PC-9 (cell line): Measurements from ENCODE around the gene FANK1.

Experiments
- EZH2 ChIP-seq: fragments of 200-600 bp; sonication (generic); IDR thresholded peaks from 2 replicates; pipeline ENCODE4 v1.8.0; 2017; ENCODE audit warnings: antibody characterized with exemption, low read depth
- TF ChIP-seq, protein P1 (sequence below): fragments of 200-600 bp; sonication (generic); conservative IDR thresholded peaks from 2 replicates; pipeline ENCODE4 v1.6.1; 2017; ENCODE audit warnings: mixed run types, antibody characterized with exemption, mild to moderate bottlenecking, moderate library complexity

- TF ChIP-seq EZH2, result no peak
- TF ChIP-seq, protein P1, sequence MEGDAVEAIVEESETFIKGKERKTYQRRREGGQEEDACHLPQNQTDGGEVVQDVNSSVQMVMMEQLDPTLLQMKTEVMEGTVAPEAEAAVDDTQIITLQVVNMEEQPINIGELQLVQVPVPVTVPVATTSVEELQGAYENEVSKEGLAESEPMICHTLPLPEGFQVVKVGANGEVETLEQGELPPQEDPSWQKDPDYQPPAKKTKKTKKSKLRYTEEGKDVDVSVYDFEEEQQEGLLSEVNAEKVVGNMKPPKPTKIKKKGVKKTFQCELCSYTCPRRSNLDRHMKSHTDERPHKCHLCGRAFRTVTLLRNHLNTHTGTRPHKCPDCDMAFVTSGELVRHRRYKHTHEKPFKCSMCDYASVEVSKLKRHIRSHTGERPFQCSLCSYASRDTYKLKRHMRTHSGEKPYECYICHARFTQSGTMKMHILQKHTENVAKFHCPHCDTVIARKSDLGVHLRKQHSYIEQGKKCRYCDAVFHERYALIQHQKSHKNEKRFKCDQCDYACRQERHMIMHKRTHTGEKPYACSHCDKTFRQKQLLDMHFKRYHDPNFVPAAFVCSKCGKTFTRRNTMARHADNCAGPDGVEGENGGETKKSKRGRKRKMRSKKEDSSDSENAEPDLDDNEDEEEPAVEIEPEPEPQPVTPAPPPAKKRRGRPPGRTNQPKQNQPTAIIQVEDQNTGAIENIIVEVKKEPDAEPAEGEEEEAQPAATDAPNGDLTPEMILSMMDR, result no peak
Observed at GRCh38 chr10:125967533-125967932, 71.2 kb downstream of the FANK1 start.
